SK-N-SH (cell line): ENCODE measurements around the gene DECR2. TPM values are rescaled to one million over a fixed set of nuclear protein-coding genes. Genes with fewer than 3 reads are reported as not detected.

Source experiments
- CTCF ChIA-PET: fragments of 300-600, 350-600 bp; formaldehyde crosslinking; extraction: SDS; loops from one replicate; lab custom pipeline; 2021; lab: Yijun Ruan, JAX
- POLR2A ChIA-PET: fragments of 350-600 bp; sonication (Branson Sonifier 250); formaldehyde crosslinking; extraction: SDS; loops from one replicate; lab custom pipeline; 2020; ENCODE audit warnings: antibody characterized with exemption, inconsistent platforms; lab: Yijun Ruan, JAX
- DNase-seq: peaks from one replicate; pipeline ENCODE4 v3.0.0; 2012
- H2AFZ ChIP-seq: fragments of 200-600 bp; sonication (generic); 2 replicates; pipeline ENCODE4 v1.8.1; 2016; ENCODE audit warnings: antibody characterized with exemption, mild to moderate bottlenecking, low read depth
- H3F3A ChIP-seq: fragments of 200-600 bp; sonication (generic); replicated peaks from 2 replicates; pipeline ENCODE3; 2016; ENCODE audit warnings: antibody characterized with exemption, mild to moderate bottlenecking; ENCODE audit not compliant: insufficient read depth
- H3K27ac ChIP-seq, 2 experiments: fragments of 200-500 bp in 1 of 2; fragments of 200-600 bp in 1 of 2; sonication (Bioruptor generic) in 1 of 2; sonication (generic), shearing (Covaris generic) in 1 of 2; 2 replicates each; pipeline versions ENCODE4 v1.5.1 to v1.6.1; 2014 to 2016; ENCODE audit warnings: low read depth in 2 of 2, inconsistent platforms in 1 of 2, low read length in 1 of 2, mild to moderate bottlenecking in 1 of 2, mixed read lengths in 1 of 2
- H3K27me3 ChIP-seq: fragments of 200-600 bp; sonication (generic), shearing (Covaris generic); 2 replicates; pipeline ENCODE4 v1.6.1; 2016; ENCODE audit warnings: mixed run types; ENCODE audit not compliant: insufficient read depth
- H3K36me3 ChIP-seq, 2 experiments: fragments of 200-500 bp in 1 of 2; fragments of 200-600 bp in 1 of 2; sonication (Bioruptor generic) in 1 of 2; sonication (generic) in 1 of 2; replicated peaks in 1 of 2; 2 replicates each; pipeline versions ENCODE3 to v1.5.1; 2014 to 2016; ENCODE audit warnings: low read length in 1 of 2, mild to moderate bottlenecking in 1 of 2; ENCODE audit not compliant: insufficient read depth in 2 of 2, control insufficient read depth in 1 of 2
- H3K4me1 ChIP-seq, 2 experiments: fragments of 200-500 bp in 1 of 2; fragments of 200-600 bp in 1 of 2; sonication (Bioruptor generic) in 1 of 2; sonication (generic), shearing (Covaris generic) in 1 of 2; 2 replicates each; pipeline versions ENCODE4 v1.5.1 to v1.6.1; 2014 to 2016; ENCODE audit warnings: low read depth in 1 of 2, low read length in 1 of 2, mixed run types in 1 of 2; ENCODE audit not compliant: insufficient read depth in 2 of 2, control insufficient read depth in 1 of 2
- H3K4me2 ChIP-seq: fragments of 200-600 bp; sonication (generic), shearing (Covaris generic); 2 replicates; pipeline ENCODE4 v1.6.1; 2017; ENCODE audit warnings: mixed run types
- H3K4me3 ChIP-seq, 2 experiments: fragments of 200-500 bp in 1 of 2; fragments of 200-600 bp in 1 of 2; sonication (Bioruptor generic) in 1 of 2; sonication (generic), shearing (Covaris generic) in 1 of 2; 2 replicates each; pipeline versions ENCODE4 v1.5.1 to v1.8.1; 2014 to 2016; ENCODE audit warnings: low read depth in 2 of 2, inconsistent platforms in 1 of 2, low read length in 1 of 2, mild to moderate bottlenecking in 1 of 2, mixed read lengths in 1 of 2, moderate library complexity in 1 of 2
- H3K79me2 ChIP-seq: fragments of 200-600 bp; sonication (generic); 2 replicates; pipeline ENCODE4 v1.8.1; 2017; ENCODE audit warnings: mild to moderate bottlenecking; ENCODE audit not compliant: insufficient read depth
- H3K9ac ChIP-seq: fragments of 200-600 bp; sonication (generic); 2 replicates; pipeline ENCODE4 v1.6.1; 2017; ENCODE audit warnings: mixed run types
- H3K9me2 ChIP-seq: fragments of 200-600 bp; sonication (generic); 2 replicates; pipeline ENCODE4 v1.6.1; 2017; ENCODE audit warnings: mixed run types
- H3K9me3 ChIP-seq: fragments of 200-600 bp; sonication (generic); 2 replicates; pipeline ENCODE4 v1.6.1; 2017; ENCODE audit warnings: mixed run types, mild to moderate bottlenecking, moderate library complexity
- H4K20me1 ChIP-seq: fragments of 200-600 bp; sonication (generic); 2 replicates; pipeline ENCODE4 v1.6.1; 2017; ENCODE audit warnings: mild to moderate bottlenecking, mixed run types; ENCODE audit not compliant: insufficient read depth
- CTCF ChIP-seq: fragments of 200-600 bp; sonication (generic); IDR thresholded peaks from 2 replicates; pipeline ENCODE4 v1.6.1; 2017; ENCODE audit warnings: antibody characterized with exemption, mild to moderate bottlenecking, moderate library complexity
- ELF1 ChIP-seq: IDR thresholded peaks from 2 replicates; pipeline ENCODE4 v1.4.0; 2012
- EZH2phosphoT487 ChIP-seq: fragments of 200-600 bp; sonication (generic); IDR thresholded peaks from 2 replicates; pipeline ENCODE4 v1.6.1; 2017; ENCODE audit warnings: low read depth, mixed run types, mild to moderate bottlenecking, antibody characterized with exemption, moderate library complexity, borderline replicate concordance
- FOSL2 ChIP-seq: IDR thresholded peaks from 2 replicates; pipeline ENCODE4 v1.4.0; 2012; ENCODE audit warnings: low read depth, mild to moderate bottlenecking, moderate library complexity, borderline replicate concordance
- GATA2 ChIP-seq: sonication (generic); formaldehyde crosslinking; IDR thresholded peaks from 2 replicates; pipeline ENCODE4 v1.5.0; 2020; ENCODE audit warnings: mild to moderate bottlenecking, missing genetic modification reagents
- MAX ChIP-seq: IDR thresholded peaks from 2 replicates; pipeline ENCODE4 v1.4.0; 2012; ENCODE audit warnings: low read depth
- MEF2A ChIP-seq: IDR thresholded peaks from 2 replicates; pipeline ENCODE4 v1.4.0; 2012; ENCODE audit warnings: low read depth, borderline replicate concordance
- NFIC ChIP-seq: IDR thresholded peaks from 2 replicates; pipeline ENCODE4 v1.4.0; 2012; ENCODE audit warnings: borderline replicate concordance
- NRF1 ChIP-seq: IDR thresholded peaks from 2 replicates; pipeline ENCODE4 v1.6.1; 2012; ENCODE audit warnings: low read depth, mild to moderate bottlenecking, low read length
- PBX3 ChIP-seq: IDR thresholded peaks from 2 replicates; pipeline ENCODE4; 2012
- REST ChIP-seq: IDR thresholded peaks from 2 replicates; pipeline ENCODE4 v1.6.1; 2012; ENCODE audit warnings: mild to moderate bottlenecking, low read depth, low read length, moderate library complexity
- RFX5 ChIP-seq: IDR thresholded peaks from 2 replicates; pipeline ENCODE4 v1.6.1; 2012; ENCODE audit warnings: mild to moderate bottlenecking, improper control_type of control experiment, low read length
- RXRA ChIP-seq: IDR thresholded peaks from 2 replicates; pipeline ENCODE4 v1.4.0; 2012; ENCODE audit warnings: low read depth, mild to moderate bottlenecking, borderline replicate concordance
- SMC3 ChIP-seq: IDR thresholded peaks from 2 replicates; pipeline ENCODE4 v1.6.1; 2012; ENCODE audit warnings: low read depth, low read length, improper control_type of control experiment
- TAF1 ChIP-seq: IDR thresholded peaks from 2 replicates; pipeline ENCODE4 v1.6.1; 2012; ENCODE audit warnings: low read depth, mild to moderate bottlenecking, low read length, moderate library complexity, borderline replicate concordance
- TCF12 ChIP-seq: IDR thresholded peaks from 2 replicates; pipeline ENCODE4 v1.4.0; 2012
- TEAD4 ChIP-seq: IDR thresholded peaks from 2 replicates; pipeline ENCODE4 v1.4.0; 2012; ENCODE audit warnings: mild to moderate bottlenecking, borderline replicate concordance; ENCODE audit not compliant: insufficient read depth
- ZBTB33 ChIP-seq: IDR thresholded peaks from 2 replicates; pipeline ENCODE4 v1.4.0; 2012; ENCODE audit warnings: low read depth, borderline replicate concordance
- WGBS: methylation state at CpG from one replicate; pipeline ENCODE4 v1.1.6; 2017; ENCODE audit warnings: low lambda C conversion rate; 5-methylcytosine and 5-hydroxymethylcytosine counted together
- polyA plus RNA-seq, 3 experiments: library from polyadenylated mRNA; depleted of rRNA; stranded (reverse); fragments of >200 nt; gene quantifications; 2 replicates each; pipeline ENCODE4 v1.2.3, GENCODE V29; 2012
- TF ChIP-seq, protein P1 (sequence below): fragments of 150-350 bp; IDR thresholded peaks from 2 replicates; pipeline ENCODE4 v1.6.1; 2017; ENCODE audit warnings: antibody characterized with exemption, low read length, low read depth, borderline replicate concordance
- TF ChIP-seq, protein P2 (sequence below): fragments of 150-350 bp; IDR thresholded peaks from 2 replicates; pipeline ENCODE4 v1.6.1; 2016; ENCODE audit warnings: mild to moderate bottlenecking, low read depth, low read length

DECR2 gene
- polyA plus RNA-seq, 1 of the 3 experiments (the other 2 are of a cell fraction), result 53.0 TPM

GRCh38 chr16:454397-454940, 52.8 kb downstream of the DECR2 start:
- Histone ChIP-seq H3K4me1 (peaks cover 10 to 12% of the 10 kb centered on the region in 2 experiments; a peak in 2 of 4 replicates), H3F3A (peaks cover 14% of the 10 kb centered on the region), H3K9me3 (no peaks in the 10 kb centered on the region), H3K4me2 (no peak overlapping the region), H2AFZ (no peak overlapping the region), H3K27me3 (no peaks in the 10 kb centered on the region), H3K9ac (no peak overlapping the region), H3K79me2 (peaks cover 57% of the 10 kb centered on the region), H4K20me1 (peaks cover 16% of the 10 kb centered on the region; the same call in 1 of the 2 replicates), H3K4me3 (no peak overlapping the region), H3K9me2 (no peaks in the 10 kb centered on the region), H3K36me3 (no peaks in the 10 kb centered on the region), H3K27ac (no peak overlapping the region)
- no peak for DNase-seq
- WGBS, result 91% methylated on average over 13 of the region's 13 CpGs
- ChIA-PET POLR2A (no interaction called here), CTCF (no interaction called here)
- TF ChIP-seq SMC3 (no peak), TEAD4 (no peak), REST (no peak), GATA2 (no peak), TAF1 (no peak), RXRA (no peak), ELF1 (no peak), RFX5 (no peak), TCF12 (no peak), EZH2phosphoT487 (no peak), NRF1 (no peak), MEF2A (no peak), ZBTB33 (no peak), MAX (no peak), PBX3 (no peak), NFIC (no peak), FOSL2 (no peak), CTCF (no peak)
- TF ChIP-seq, protein P1, sequence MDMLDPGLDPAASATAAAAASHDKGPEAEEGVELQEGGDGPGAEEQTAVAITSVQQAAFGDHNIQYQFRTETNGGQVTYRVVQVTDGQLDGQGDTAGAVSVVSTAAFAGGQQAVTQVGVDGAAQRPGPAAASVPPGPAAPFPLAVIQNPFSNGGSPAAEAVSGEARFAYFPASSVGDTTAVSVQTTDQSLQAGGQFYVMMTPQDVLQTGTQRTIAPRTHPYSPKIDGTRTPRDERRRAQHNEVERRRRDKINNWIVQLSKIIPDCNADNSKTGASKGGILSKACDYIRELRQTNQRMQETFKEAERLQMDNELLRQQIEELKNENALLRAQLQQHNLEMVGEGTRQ, result no peak
- TF ChIP-seq, protein P2, sequence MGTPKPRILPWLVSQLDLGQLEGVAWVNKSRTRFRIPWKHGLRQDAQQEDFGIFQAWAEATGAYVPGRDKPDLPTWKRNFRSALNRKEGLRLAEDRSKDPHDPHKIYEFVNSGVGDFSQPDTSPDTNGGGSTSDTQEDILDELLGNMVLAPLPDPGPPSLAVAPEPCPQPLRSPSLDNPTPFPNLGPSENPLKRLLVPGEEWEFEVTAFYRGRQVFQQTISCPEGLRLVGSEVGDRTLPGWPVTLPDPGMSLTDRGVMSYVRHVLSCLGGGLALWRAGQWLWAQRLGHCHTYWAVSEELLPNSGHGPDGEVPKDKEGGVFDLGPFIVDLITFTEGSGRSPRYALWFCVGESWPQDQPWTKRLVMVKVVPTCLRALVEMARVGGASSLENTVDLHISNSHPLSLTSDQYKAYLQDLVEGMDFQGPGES, result no peak
